Measurements from ENCODE around the gene AGFG2. TPM values are rescaled to one million over a fixed set of nuclear protein-coding genes. Genes with fewer than 3 reads are reported as not detected.
A peak's percentile ranks its signal among the peaks of the same experiment; 100 is the strongest.
"Not testable (repeated sequence)": the region's sequence is repeated elsewhere in the genome, so short reads cannot be mapped to it uniquely, and the experiment has no call there.

AGFG2 gene
- total RNA-seq, 1 donor from 2014 or later, result 48.6 TPM

- no peak for TF ChIP-seq CTCF (IDR thresholded peaks at IDR 0.05; ENCODE audit: unreplicated experiment)
- peak overlapping the region; percentile 68 for H3K27ac Mint-ChIP-seq (ENCODE audit: unreplicated experiment)
- peak overlapping the region; percentile 94 for H3K4me3 Mint-ChIP-seq (ENCODE audit: unreplicated experiment)
- peaks cover 7% of the 10 kb centered on the region for H3K27me3 Mint-ChIP-seq (ENCODE audit: unreplicated experiment)
- H3K4me1 Mint-ChIP-seq (ENCODE audit: unreplicated experiment), result peaks cover 19% of the 10 kb centered on the region
- H3K9me3 Mint-ChIP-seq (ENCODE audit: unreplicated experiment), result no peaks in the 10 kb centered on the region
- no peak for DNase-seq (ENCODE audit: low spot score)
- peaks cover 5% of the 10 kb centered on the region for H3K36me3 Mint-ChIP-seq (ENCODE audit: low read depth, unreplicated experiment)
These were observed 702 bp upstream of the AGFG2 start for GRCh38 chr7:100538348-100538653.

- no peak overlapping the region for H3K27ac Mint-ChIP-seq (ENCODE audit: unreplicated experiment)
- peak overlapping the region; percentile 94 for H3K4me3 Mint-ChIP-seq (ENCODE audit: unreplicated experiment)
- peaks cover 6% of the 10 kb centered on the region for H3K36me3 Mint-ChIP-seq (ENCODE audit: low read depth, unreplicated experiment)
- peaks cover 7% of the 10 kb centered on the region for H3K27me3 Mint-ChIP-seq (ENCODE audit: unreplicated experiment)
- no peaks in the 10 kb centered on the region for H3K9me3 Mint-ChIP-seq (ENCODE audit: unreplicated experiment)
- no peak for TF ChIP-seq CTCF (IDR thresholded peaks at IDR 0.05; ENCODE audit: unreplicated experiment)
- H3K4me1 Mint-ChIP-seq (ENCODE audit: unreplicated experiment), result peaks cover 30% of the 10 kb centered on the region
- no peak for DNase-seq (ENCODE audit: low spot score)
These were observed 518 bp downstream of the AGFG2 start for GRCh38 chr7:100539436-100540006.

- H3K36me3 Mint-ChIP-seq (ENCODE audit: low read depth, unreplicated experiment), result peaks cover 8% of the 10 kb centered on the region
- DNase-seq (ENCODE audit: low spot score), result no peak
- TF ChIP-seq CTCF (IDR thresholded peaks at IDR 0.05; ENCODE audit: unreplicated experiment), result no peak
These were observed 1.2 kb downstream of the AGFG2 start for GRCh38 chr7:100540073-100540723.

GRCh38 chr7:100541309-100541708 lies 2.3 kb downstream of the AGFG2 start:
- not testable (repeated sequence) for H3K27me3 Mint-ChIP-seq (ENCODE audit: unreplicated experiment); H3K9me3 Mint-ChIP-seq (ENCODE audit: unreplicated experiment); H3K27ac Mint-ChIP-seq (ENCODE audit: unreplicated experiment); H3K36me3 Mint-ChIP-seq (ENCODE audit: low read depth, unreplicated experiment); DNase-seq (ENCODE audit: low spot score)
- H3K4me1 Mint-ChIP-seq (ENCODE audit: unreplicated experiment), result peaks cover 47% of the 10 kb centered on the region
- peak overlapping the region; percentile 48 for H3K4me3 Mint-ChIP-seq (ENCODE audit: unreplicated experiment)

More at GRCh38 chr7:100540073-100540723, 1.2 kb downstream of the AGFG2 start:
- Mint-ChIP-seq H3K27ac (ENCODE audit: unreplicated experiment) (no peak overlapping the region), H3K27me3 (ENCODE audit: unreplicated experiment) (peaks cover 7% of the 10 kb centered on the region), H3K9me3 (ENCODE audit: unreplicated experiment) (no peaks in the 10 kb centered on the region), H3K4me1 (ENCODE audit: unreplicated experiment) (peaks cover 36% of the 10 kb centered on the region), H3K4me3 (ENCODE audit: unreplicated experiment) (peak overlapping the region; percentile 93)

GRCh38 chr7:100543586-100543985 lies 4.6 kb downstream of the AGFG2 start:
- peak overlapping the region; percentile 48 for H3K4me3 Mint-ChIP-seq (ENCODE audit: unreplicated experiment)
- H3K27ac Mint-ChIP-seq (ENCODE audit: unreplicated experiment), result no peak overlapping the region
- no peaks in the 10 kb centered on the region for H3K9me3 Mint-ChIP-seq (ENCODE audit: unreplicated experiment)
- H3K36me3 Mint-ChIP-seq (ENCODE audit: low read depth, unreplicated experiment), result peaks cover 8% of the 10 kb centered on the region
- TF ChIP-seq CTCF (IDR thresholded peaks at IDR 0.05; ENCODE audit: unreplicated experiment), result no peak
- no peak for DNase-seq (ENCODE audit: low spot score)
- peaks cover 8% of the 10 kb centered on the region for H3K27me3 Mint-ChIP-seq (ENCODE audit: unreplicated experiment)
- H3K4me1 Mint-ChIP-seq (ENCODE audit: unreplicated experiment), result peaks cover 65% of the 10 kb centered on the region
